Natural killer cell treated with Interleukin-12 subunit alpha and Interleukin-12 subunit beta and Interleukin-15 and Interleukin-18, amount 100 ng/mL, for 72 hours (primary cell): Measurements from ENCODE around the gene VCAN. TPM values are rescaled to one million over a fixed set of nuclear protein-coding genes. Genes with fewer than 3 reads are reported as not detected.

Source experiments
- ATAC-seq, 2 donors: fragments of 150-1000 bp; cut with Tn5 transposase in 1 of 2; sonication (Bioruptor Pico), chemical (Tn5 transposase) in 1 of 2; 2 replicates each; pipeline ENCODE4 v1.10.0; 2021
- DNase-seq: peaks from one replicate; pipeline ENCODE4 v3.0.0; 2022; ENCODE audit warnings: low spot score
- H3K27ac Mint-ChIP-seq, 2 donors: 1 replicate in 1 of 2; 2 replicates in 1 of 2; pipeline ENCODE4 v1.8.0; 2022; ENCODE audit warnings: mixed read lengths in 2 of 2, mild to moderate bottlenecking in 1 of 2, moderate library complexity in 1 of 2
- H3K27me3 Mint-ChIP-seq, 2 donors: 1 replicate in 1 of 2; 2 replicates in 1 of 2; pipeline ENCODE4 v1.8.0; 2022; ENCODE audit warnings: mixed read lengths in 2 of 2
- H3K36me3 Mint-ChIP-seq: one replicate; pipeline ENCODE4 v1.8.0; 2022; ENCODE audit warnings: mixed read lengths
- H3K4me1 Mint-ChIP-seq, 2 donors: 1 replicate in 1 of 2; 2 replicates in 1 of 2; pipeline ENCODE4 v1.8.0; 2022; ENCODE audit warnings: low read depth in 2 of 2, mixed read lengths in 2 of 2, mild to moderate bottlenecking in 1 of 2
- H3K4me3 Mint-ChIP-seq: one replicate; pipeline ENCODE4 v1.8.0; 2022; ENCODE audit warnings: mixed read lengths
- H3K9me3 Mint-ChIP-seq: 2 replicates; pipeline ENCODE4 v1.8.0; 2022; ENCODE audit warnings: mixed read lengths
- total RNA-seq, 2 donors: library from RNA; stranded (reverse); gene quantifications; one replicate each; pipeline ENCODE4 v1.2.3, GENCODE V29; 2022

Gene VCAN
- total RNA-seq, 2 donors from 2014 or later = 0.42 to 0.57 TPM

GRCh38 chr5:83540105-83540504, 68.6 kb downstream of the VCAN start:
- Mint-ChIP-seq H3K9me3 (peaks cover 9% of the 10 kb centered on the region), H3K36me3 (no peaks in the 10 kb centered on the region), H3K4me1 (peaks cover 0 to 8% of the 10 kb centered on the region in 2 donors), H3K4me3 (no peak overlapping the region), H3K27ac (no peak overlapping the region), H3K27me3 (peaks cover 8 to 13% of the 10 kb centered on the region in 2 donors)
- ATAC-seq = no peak
- no peak for DNase-seq

GRCh38 chr5:83540783-83541182, 69.2 kb downstream of the VCAN start:
- no peak for DNase-seq
- Mint-ChIP-seq H3K27me3 (peaks cover 8 to 13% of the 10 kb centered on the region in 2 donors), H3K27ac (no peak overlapping the region), H3K4me3 (no peak overlapping the region), H3K9me3 (peaks cover 9% of the 10 kb centered on the region), H3K36me3 (no peaks in the 10 kb centered on the region), H3K4me1 (peaks cover 0 to 8% of the 10 kb centered on the region in 2 donors)
- no peak for ATAC-seq

- ATAC-seq (no peak), DNase-seq (no peak)
- H3K27me3 Mint-ChIP-seq = peaks cover 7 to 9% of the 10 kb centered on the region in 2 donors
- H3K4me1 Mint-ChIP-seq = peaks cover 0 to 8% of the 10 kb centered on the region in 2 donors
- no peak overlapping the region for H3K4me3 Mint-ChIP-seq
- H3K9me3 Mint-ChIP-seq = peaks cover 6% of the 10 kb centered on the region
- H3K27ac Mint-ChIP-seq = no peak overlapping the region
- no peaks in the 10 kb centered on the region for H3K36me3 Mint-ChIP-seq
These were observed 71.3 kb downstream of the VCAN start for GRCh38 chr5:83542839-83543238.

GRCh38 chr5:83543898-83544297, 72.4 kb downstream of the VCAN start:
- ATAC-seq (no peak), DNase-seq (no peak)
- Mint-ChIP-seq H3K27me3 (peaks cover 5 to 6% of the 10 kb centered on the region in 2 donors), H3K9me3 (peaks cover 4% of the 10 kb centered on the region), H3K36me3 (no peaks in the 10 kb centered on the region), H3K4me1 (peaks cover 0 to 7% of the 10 kb centered on the region in 2 donors), H3K27ac (no peak overlapping the region), H3K4me3 (no peak overlapping the region)

- Mint-ChIP-seq H3K27me3 (peaks cover 0 to 2% of the 10 kb centered on the region in 2 donors), H3K9me3 (no peaks in the 10 kb centered on the region), H3K27ac (no peak overlapping the region), H3K36me3 (no peaks in the 10 kb centered on the region), H3K4me3 (no peak overlapping the region), H3K4me1 (no peaks in the 10 kb centered on the region)
- DNase-seq = no peak
- ATAC-seq = no peak
These were observed 75.6 kb downstream of the VCAN start for GRCh38 chr5:83547161-83547560.

GRCh38 chr5:83547889-83548288, 76.3 kb downstream of the VCAN start:
- Mint-ChIP-seq H3K27ac (no peak overlapping the region), H3K36me3 (no peaks in the 10 kb centered on the region), H3K4me1 (no peaks in the 10 kb centered on the region), H3K4me3 (no peak overlapping the region), H3K9me3 (no peaks in the 10 kb centered on the region), H3K27me3 (peaks cover 0 to 2% of the 10 kb centered on the region in 2 donors)
- ATAC-seq (no peak), DNase-seq (no peak)

- no peak overlapping the region for H3K27ac Mint-ChIP-seq
- ATAC-seq (no peak), DNase-seq (no peak)
- no peaks in the 10 kb centered on the region for H3K9me3 Mint-ChIP-seq
- H3K36me3 Mint-ChIP-seq = no peaks in the 10 kb centered on the region
- H3K4me3 Mint-ChIP-seq = no peak overlapping the region
- H3K4me1 Mint-ChIP-seq = no peaks in the 10 kb centered on the region
- H3K27me3 Mint-ChIP-seq = peaks cover 0 to 2% of the 10 kb centered on the region in 2 donors
These were observed 77.0 kb downstream of the VCAN start for GRCh38 chr5:83548581-83548980.

- H3K9me3 Mint-ChIP-seq = no peaks in the 10 kb centered on the region
- H3K27me3 Mint-ChIP-seq = no peaks in the 10 kb centered on the region
- DNase-seq (no peak), ATAC-seq (no peak)
- no peak overlapping the region for H3K4me3 Mint-ChIP-seq
- no peak overlapping the region for H3K27ac Mint-ChIP-seq
- H3K4me1 Mint-ChIP-seq = no peaks in the 10 kb centered on the region
- H3K36me3 Mint-ChIP-seq = no peaks in the 10 kb centered on the region
These were observed 77.5 kb downstream of the VCAN start for GRCh38 chr5:83549076-83549475.

- no peak for ATAC-seq
- no peak overlapping the region for H3K4me3 Mint-ChIP-seq
- H3K36me3 Mint-ChIP-seq = no peaks in the 10 kb centered on the region
These were observed 78.1 kb downstream of the VCAN start for GRCh38 chr5:83549674-83550073.

GRCh38 chr5:83551821-83552220, 80.3 kb downstream of the VCAN start:
- Mint-ChIP-seq H3K27me3 (no peaks in the 10 kb centered on the region), H3K36me3 (no peaks in the 10 kb centered on the region), H3K4me3 (no peak overlapping the region), H3K9me3 (no peaks in the 10 kb centered on the region), H3K4me1 (no peaks in the 10 kb centered on the region), H3K27ac (no peak overlapping the region)
- DNase-seq (no peak), ATAC-seq (no peak)

More at GRCh38 chr5:83549674-83550073, 78.1 kb downstream of the VCAN start:
- Mint-ChIP-seq H3K27me3 (no peaks in the 10 kb centered on the region), H3K9me3 (no peaks in the 10 kb centered on the region), H3K27ac (no peak overlapping the region), H3K4me1 (no peaks in the 10 kb centered on the region)
- DNase-seq = no peak

- H3K36me3 Mint-ChIP-seq = no peaks in the 10 kb centered on the region
- H3K4me1 Mint-ChIP-seq = no peaks in the 10 kb centered on the region
- DNase-seq (no peak), ATAC-seq (no peak)
- no peaks in the 10 kb centered on the region for H3K27me3 Mint-ChIP-seq
- H3K4me3 Mint-ChIP-seq = no peak overlapping the region
- no peak overlapping the region for H3K27ac Mint-ChIP-seq
- H3K9me3 Mint-ChIP-seq = no peaks in the 10 kb centered on the region
These were observed 80.7 kb downstream of the VCAN start for GRCh38 chr5:83552275-83552674.

- Mint-ChIP-seq H3K27ac (no peak overlapping the region), H3K4me3 (no peak overlapping the region), H3K9me3 (no peaks in the 10 kb centered on the region), H3K4me1 (no peaks in the 10 kb centered on the region), H3K36me3 (no peaks in the 10 kb centered on the region), H3K27me3 (peaks cover 0 to 1% of the 10 kb centered on the region in 2 donors)
- ATAC-seq (no peak), DNase-seq (no peak)
These were observed 81.5 kb downstream of the VCAN start for GRCh38 chr5:83553000-83553486.

- Mint-ChIP-seq H3K27me3 (peaks cover 1 to 6% of the 10 kb centered on the region in 2 donors), H3K4me1 (no peaks in the 10 kb centered on the region), H3K27ac (no peak overlapping the region), H3K36me3 (no peaks in the 10 kb centered on the region), H3K9me3 (no peaks in the 10 kb centered on the region), H3K4me3 (no peak overlapping the region)
- ATAC-seq (no peak), DNase-seq (no peak)
These were observed 82.6 kb downstream of the VCAN start for GRCh38 chr5:83554133-83554532.

- Mint-ChIP-seq H3K27ac (no peak overlapping the region), H3K36me3 (no peaks in the 10 kb centered on the region), H3K4me3 (no peak overlapping the region), H3K27me3 (peaks cover 6 to 10% of the 10 kb centered on the region in 2 donors), H3K9me3 (no peaks in the 10 kb centered on the region), H3K4me1 (no peaks in the 10 kb centered on the region)
- no peak for ATAC-seq
- no peak for DNase-seq
These were observed 83.1 kb downstream of the VCAN start for GRCh38 chr5:83554686-83555085.

- H3K4me1 Mint-ChIP-seq = no peaks in the 10 kb centered on the region
- H3K27ac Mint-ChIP-seq = no peak overlapping the region
- no peak overlapping the region for H3K4me3 Mint-ChIP-seq
- peaks cover 6 to 10% of the 10 kb centered on the region in 2 donors for H3K27me3 Mint-ChIP-seq
- ATAC-seq = no peak
- no peaks in the 10 kb centered on the region for H3K9me3 Mint-ChIP-seq
- DNase-seq = no peak
- H3K36me3 Mint-ChIP-seq = no peaks in the 10 kb centered on the region
These were observed 83.7 kb downstream of the VCAN start for GRCh38 chr5:83555263-83555662.
